HL-60/S4 treated with phorbol 12-myristate 13-acetate at 8.2 ng/mL for 4 days and 3 days (cell line): ENCODE results near the gene TMEM164.

Experiments
- in situ Hi-C: fragments of 300-500 bp; cut with MboI; formaldehyde crosslinking; loops from 2 replicates; pipeline ENCODE4 v1.15.0; 2022; ENCODE audit warnings: low sequenced_read_pairs

The TMEM164 gene

GRCh38 chrX:110159235-110159634 is 156.3 kb downstream of the TMEM164 start:
- in situ Hi-C loops: no loop called here

- in situ Hi-C loops: loop anchor here (10.0 kb wide), 1 partner anchor 245 kb away; no protein-coding TSS in a partner anchor
Measured at GRCh38 chrX:110159865-110160264, 157.0 kb downstream of the TMEM164 start.

GRCh38 chrX:110161361-110161686 is 158.4 kb downstream of the TMEM164 start:
- in situ Hi-C loops: loop anchor here (10.0 kb wide), 1 partner anchor 243 kb away; no protein-coding TSS in a partner anchor

GRCh38 chrX:110162131-110162530 is 159.2 kb downstream of the TMEM164 start:
- in situ Hi-C loops: loop anchor here (10.0 kb wide), 1 partner anchor 243 kb away; no protein-coding TSS in a partner anchor

GRCh38 chrX:110162867-110163266 is 160.0 kb downstream of the TMEM164 start:
- in situ Hi-C loops: loop anchor here (10.0 kb wide), 1 partner anchor 242 kb away; no protein-coding TSS in a partner anchor

GRCh38 chrX:110163488-110163887 is 160.6 kb downstream of the TMEM164 start:
- in situ Hi-C loops: loop anchor here (10.0 kb wide), 1 partner anchor 241 kb away; no protein-coding TSS in a partner anchor

GRCh38 chrX:110167952-110168451 is 165.1 kb downstream of the TMEM164 start:
- in situ Hi-C loops: loop anchor here (10.0 kb wide), 1 partner anchor 237 kb away; no protein-coding TSS in a partner anchor

GRCh38 chrX:110168585-110168984 is 165.7 kb downstream of the TMEM164 start:
- in situ Hi-C loops: loop anchor here (10.0 kb wide), 1 partner anchor 236 kb away; no protein-coding TSS in a partner anchor

GRCh38 chrX:110170029-110170428 is 167.1 kb downstream of the TMEM164 start:
- in situ Hi-C loops: no loop called here

- in situ Hi-C loops: no loop called here
Measured at GRCh38 chrX:110171442-110171841, 168.5 kb downstream of the TMEM164 start.

- in situ Hi-C loops: no loop called here
Measured at GRCh38 chrX:110172215-110172614, 169.3 kb downstream of the TMEM164 start.

- in situ Hi-C loops: no loop called here
Measured at GRCh38 chrX:110173192-110174175, 170.6 kb downstream of the TMEM164 start.

- in situ Hi-C loops: no loop called here
Measured at GRCh38 chrX:110175146-110175545, 172.2 kb downstream of the TMEM164 start.

- in situ Hi-C loops: no loop called here
Measured at GRCh38 chrX:110175696-110176095, 172.8 kb downstream of the TMEM164 start.

GRCh38 chrX:110178179-110178865 is 175.4 kb downstream of the TMEM164 start:
- in situ Hi-C loops: no loop called here

GRCh38 chrX:110180176-110180927 is 177.4 kb downstream of the TMEM164 start:
- in situ Hi-C loops: no loop called here

- in situ Hi-C loops: no loop called here
Measured at GRCh38 chrX:110180928-110181310, 178.0 kb downstream of the TMEM164 start.

- in situ Hi-C loops: no loop called here
Measured at GRCh38 chrX:110181459-110182137, 178.7 kb downstream of the TMEM164 start.

- in situ Hi-C loops: no loop called here
Measured at GRCh38 chrX:110182362-110182761, 179.4 kb downstream of the TMEM164 start.

GRCh38 chrX:110182865-110183264 is 180.0 kb downstream of the TMEM164 start:
- in situ Hi-C loops: no loop called here
